Upper lobe of right lung (tissue), 1 donor: Measurements from ENCODE around the gene RCC1. TPM values are rescaled to one million over a fixed set of nuclear protein-coding genes. Genes with fewer than 3 reads are reported as not detected.
"Not testable (repeated sequence)": the region's sequence is repeated elsewhere in the genome, so short reads cannot be mapped to it uniquely, and the experiment has no call there.

ENCODE experiments used
- ATAC-seq: fragments of 200-7000 bp; cut with Tn5 transposase; one replicate; pipeline ENCODE4 v1.9.1; 2020; ENCODE audit warnings: mild to moderate bottlenecking, moderate library complexity
- DNase-seq: peaks from one replicate; pipeline ENCODE4 v3.0.0-alpha.2; 2020
- H3K27ac ChIP-seq: fragments of 200-600 bp; one replicate; pipeline ENCODE4 v1.8.0; 2022
- H3K27me3 ChIP-seq: fragments of 200-600 bp; one replicate; pipeline ENCODE4 v1.8.0; 2022; ENCODE audit warnings: mild to moderate bottlenecking
- H3K36me3 ChIP-seq: fragments of 200-600 bp; one replicate; pipeline ENCODE4 v1.8.0; 2022
- H3K4me1 ChIP-seq: fragments of 200-600 bp; one replicate; pipeline ENCODE4 v1.8.0; 2022
- H3K4me3 ChIP-seq: fragments of 200-600 bp; one replicate; pipeline ENCODE4 v1.8.0; 2022; ENCODE audit warnings: mild to moderate bottlenecking
- H3K9me3 ChIP-seq: fragments of 200-600 bp; one replicate; pipeline ENCODE4 v1.8.0; 2022
- intact Hi-C: fragments of 100-400 bp; cut with DNase I; formaldehyde crosslinking; loops from one replicate; pipeline ENCODE4 v1.11.0; 2022
- total RNA-seq: library from RNA; stranded (reverse); fragmentation: NEBNext Ultra II Directional; extraction: Animal tissue kit (Norgen Biotek cat#: 25700); gene quantifications from one replicate; pipeline ENCODE4 v1.2.1, GENCODE V29; 2021
- TF ChIP-seq, protein P1 (sequence below): fragments of 200-600 bp; IDR thresholded peaks from one replicate; pipeline ENCODE4 v1.8.0; 2022; ENCODE audit warnings: antibody characterized with exemption
- donor health status: DM: no; HTN: yes; CAD: no; lungs with severe emphysema.

RCC1 gene
- total RNA-seq, 1 donor from 2014 or later: 27.9 TPM

DNA sequence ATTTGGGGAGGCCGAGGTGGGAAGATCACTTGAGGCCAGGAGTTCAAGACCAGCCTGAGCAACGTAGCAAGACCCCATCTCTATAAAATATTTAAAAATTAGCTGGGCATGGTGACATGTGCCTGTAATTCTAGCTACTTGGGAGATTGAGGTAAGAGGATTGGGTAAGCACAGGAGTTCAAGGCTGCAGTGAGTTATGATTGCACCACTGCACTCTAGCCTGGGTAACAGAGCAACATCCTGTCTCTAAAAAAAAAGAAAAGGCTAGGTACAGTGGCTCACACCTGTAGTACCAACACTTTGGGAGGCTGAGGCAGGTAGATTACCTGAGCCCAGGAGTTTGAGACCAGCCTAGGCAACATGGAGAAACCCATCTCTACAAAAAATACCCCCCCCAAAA lies 35.7 kb upstream of the RCC1 start:
- ATAC-seq: no peak
- H3K4me1 ChIP-seq: no peaks in the 10 kb centered on the region
- DNase-seq: no peak
- no peaks in the 10 kb centered on the region for H3K9me3 ChIP-seq
- no peak overlapping the region for H3K4me3 ChIP-seq
- H3K27ac ChIP-seq: no peak overlapping the region
- H3K27me3 ChIP-seq: no peaks in the 10 kb centered on the region
- H3K36me3 ChIP-seq: peaks cover 47% of the 10 kb centered on the region
- intact Hi-C loops: no loop called here
- TF ChIP-seq, protein P1, sequence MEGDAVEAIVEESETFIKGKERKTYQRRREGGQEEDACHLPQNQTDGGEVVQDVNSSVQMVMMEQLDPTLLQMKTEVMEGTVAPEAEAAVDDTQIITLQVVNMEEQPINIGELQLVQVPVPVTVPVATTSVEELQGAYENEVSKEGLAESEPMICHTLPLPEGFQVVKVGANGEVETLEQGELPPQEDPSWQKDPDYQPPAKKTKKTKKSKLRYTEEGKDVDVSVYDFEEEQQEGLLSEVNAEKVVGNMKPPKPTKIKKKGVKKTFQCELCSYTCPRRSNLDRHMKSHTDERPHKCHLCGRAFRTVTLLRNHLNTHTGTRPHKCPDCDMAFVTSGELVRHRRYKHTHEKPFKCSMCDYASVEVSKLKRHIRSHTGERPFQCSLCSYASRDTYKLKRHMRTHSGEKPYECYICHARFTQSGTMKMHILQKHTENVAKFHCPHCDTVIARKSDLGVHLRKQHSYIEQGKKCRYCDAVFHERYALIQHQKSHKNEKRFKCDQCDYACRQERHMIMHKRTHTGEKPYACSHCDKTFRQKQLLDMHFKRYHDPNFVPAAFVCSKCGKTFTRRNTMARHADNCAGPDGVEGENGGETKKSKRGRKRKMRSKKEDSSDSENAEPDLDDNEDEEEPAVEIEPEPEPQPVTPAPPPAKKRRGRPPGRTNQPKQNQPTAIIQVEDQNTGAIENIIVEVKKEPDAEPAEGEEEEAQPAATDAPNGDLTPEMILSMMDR: no peak

DNA sequence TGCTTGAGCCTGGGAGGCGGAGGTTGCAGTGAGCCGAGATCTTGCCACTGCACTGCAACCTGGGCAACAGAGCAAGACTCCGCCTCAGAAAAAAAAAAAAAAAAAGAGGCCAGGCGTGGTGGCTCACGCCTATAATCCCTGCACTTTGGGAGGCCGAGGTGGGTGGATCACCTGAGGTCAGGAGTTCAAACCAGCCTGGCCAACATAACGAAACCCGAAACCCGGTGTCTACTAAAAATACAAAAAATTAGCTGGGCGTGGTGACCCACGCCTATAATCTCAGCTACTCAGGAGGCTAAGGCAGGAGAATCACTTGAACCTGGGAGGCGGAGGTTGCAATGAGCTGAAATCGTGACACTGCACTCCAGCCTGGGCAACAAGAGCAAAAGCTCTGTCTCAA lies 26.3 kb upstream of the RCC1 start:
- ATAC-seq, H3K4me1 ChIP-seq, H3K9me3 ChIP-seq, H3K27ac ChIP-seq, H3K27me3 ChIP-seq, intact Hi-C loops, H3K4me3 ChIP-seq, DNase-seq: not testable (repeated sequence)
- peaks cover 71% of the 10 kb centered on the region for H3K36me3 ChIP-seq

DNA sequence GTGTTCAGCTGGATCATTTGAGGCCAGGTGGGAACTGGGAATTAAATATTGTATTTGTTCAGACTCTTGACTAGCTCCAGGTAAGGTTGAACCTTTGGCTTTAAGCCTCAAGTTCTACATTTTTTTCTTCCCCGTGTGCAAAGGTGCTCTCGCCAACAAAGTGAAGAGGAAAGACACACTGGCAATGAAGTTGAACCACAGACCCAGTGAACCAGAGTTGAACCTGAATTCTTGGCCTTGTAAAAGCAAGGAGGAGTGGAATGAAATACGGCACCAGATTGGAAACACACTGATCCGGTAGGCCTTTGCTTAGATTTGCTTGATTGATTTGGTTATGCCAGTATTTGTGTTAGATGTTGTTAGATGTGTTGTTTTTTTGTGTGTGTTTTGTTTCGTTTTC lies 25.5 kb upstream of the RCC1 start:
- TF ChIP-seq, protein P1: no peak
- intact Hi-C loops: no loop called here
- no peaks in the 10 kb centered on the region for H3K4me1 ChIP-seq
- peaks cover 75% of the 10 kb centered on the region for H3K36me3 ChIP-seq
- H3K27ac ChIP-seq: no peak overlapping the region
- H3K9me3 ChIP-seq: no peaks in the 10 kb centered on the region
- ATAC-seq (no peak), DNase-seq (no peak)
- H3K4me3 ChIP-seq: no peak overlapping the region
- no peaks in the 10 kb centered on the region for H3K27me3 ChIP-seq

DNA sequence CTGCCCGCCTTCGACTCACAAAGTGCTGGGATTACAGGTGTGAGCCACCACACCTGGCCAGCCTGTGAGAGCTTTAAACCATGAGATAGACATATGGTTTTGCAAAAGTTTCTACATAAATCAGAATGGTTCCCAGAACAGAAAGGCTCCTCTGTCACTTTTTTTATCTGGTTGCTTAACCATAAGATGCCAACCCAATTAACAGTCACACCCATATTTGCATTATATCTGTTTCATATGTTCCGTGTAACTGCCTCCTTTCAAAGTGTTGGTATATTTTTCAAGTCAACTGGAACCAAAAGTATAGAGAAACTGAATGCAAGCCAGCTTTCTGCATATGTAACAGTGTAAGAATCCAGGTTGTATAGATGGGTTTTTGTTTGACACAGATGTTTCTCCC lies 23.7 kb upstream of the RCC1 start:
- Histone ChIP-seq H3K36me3 (peaks cover 71% of the 10 kb centered on the region), H3K27me3 (no peaks in the 10 kb centered on the region), H3K27ac (no peak overlapping the region), H3K4me1 (no peaks in the 10 kb centered on the region), H3K9me3 (no peaks in the 10 kb centered on the region), H3K4me3 (no peak overlapping the region)
- intact Hi-C loops: no loop called here
- DNase-seq (no peak), ATAC-seq (no peak)
- TF ChIP-seq, protein P1: no peak

DNA sequence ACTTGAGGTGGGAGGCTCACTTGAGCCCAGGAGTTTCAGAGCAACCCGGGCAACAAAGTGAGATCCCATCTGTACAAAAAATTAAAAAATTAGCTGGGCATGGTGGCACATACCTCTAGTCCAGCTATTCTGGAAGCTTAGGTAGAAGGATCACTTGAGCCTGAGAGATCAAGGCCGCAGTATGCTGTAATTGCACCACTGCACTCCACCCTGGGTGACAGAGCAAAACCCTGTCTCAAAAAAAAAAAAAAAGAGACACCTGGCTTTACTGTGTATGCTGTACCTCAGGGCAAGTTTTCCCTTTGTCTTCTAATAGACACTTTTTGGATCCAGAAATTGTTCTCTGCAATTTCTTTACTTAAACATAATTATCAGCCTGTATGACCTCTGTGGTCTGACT lies 23.1 kb upstream of the RCC1 start:
- no peak for DNase-seq

DNA sequence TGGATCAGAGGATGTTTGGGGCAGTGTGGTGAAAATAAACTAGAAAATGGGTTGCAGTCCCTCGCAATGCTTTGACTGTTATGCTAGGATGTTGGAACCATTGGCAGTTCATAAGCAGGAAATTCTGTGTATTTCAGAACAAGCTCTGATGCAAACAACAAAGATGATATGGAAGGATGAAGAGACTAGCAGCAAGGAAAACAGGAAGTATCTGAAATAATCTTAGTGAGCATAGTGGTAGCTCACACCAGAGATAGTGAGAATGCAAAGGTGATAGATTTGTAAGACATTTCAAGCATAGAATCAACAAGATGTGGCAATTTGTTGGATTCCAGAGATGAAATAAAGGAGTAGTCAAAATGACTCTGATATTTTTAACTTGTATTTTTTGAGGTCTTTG lies 11.1 kb upstream of the RCC1 start:
- peaks cover 71% of the 10 kb centered on the region for H3K36me3 ChIP-seq
- TF ChIP-seq, protein P1: no peak
- no peak for ATAC-seq

More for the DNA sequence above, 23.1 kb upstream of the RCC1 start:
- Histone ChIP-seq H3K4me3 (no peak overlapping the region), H3K36me3 (peaks cover 70% of the 10 kb centered on the region), H3K27me3 (no peaks in the 10 kb centered on the region), H3K4me1 (no peaks in the 10 kb centered on the region), H3K9me3 (no peaks in the 10 kb centered on the region), H3K27ac (no peak overlapping the region)
- TF ChIP-seq, protein P1: no peak
- intact Hi-C loops: no loop called here
- no peak for ATAC-seq

More for the DNA sequence above, 11.1 kb upstream of the RCC1 start:
- DNase-seq: no peak
- Histone ChIP-seq H3K27me3 (no peaks in the 10 kb centered on the region), H3K4me1 (no peaks in the 10 kb centered on the region), H3K27ac (no peak overlapping the region), H3K9me3 (no peaks in the 10 kb centered on the region), H3K4me3 (no peak overlapping the region)
- intact Hi-C loops: no loop called here
